ENCODE measurements around the gene ANKRD33B.

DNA sequence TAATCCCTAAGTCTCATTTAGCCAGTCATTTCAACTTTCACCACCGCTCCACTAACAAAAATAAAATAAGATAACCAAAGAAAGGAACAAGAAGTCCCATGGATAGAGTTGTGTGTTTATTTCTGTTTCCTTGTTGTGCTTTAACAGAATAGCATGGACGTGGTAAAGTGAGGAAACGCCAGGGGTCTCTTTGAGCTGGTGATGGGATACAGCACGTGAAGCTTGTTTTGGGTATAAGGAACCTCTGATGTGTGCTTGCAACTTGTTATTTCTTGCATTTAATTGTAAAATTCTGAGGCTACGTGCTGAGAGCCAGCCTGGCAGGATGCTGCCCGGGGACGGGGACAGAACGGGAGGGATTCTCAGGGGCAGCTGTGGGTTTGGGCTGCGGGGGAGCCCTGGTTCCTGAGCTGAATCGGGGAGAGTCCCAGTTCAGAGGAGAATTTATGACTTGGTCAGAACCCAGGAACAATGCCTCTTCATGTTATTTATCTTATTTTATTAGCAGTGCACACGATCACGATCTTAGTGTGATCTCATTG, 63.4 kb downstream of the ANKRD33B start:
- TF ChIP-seq, protein P1, sequence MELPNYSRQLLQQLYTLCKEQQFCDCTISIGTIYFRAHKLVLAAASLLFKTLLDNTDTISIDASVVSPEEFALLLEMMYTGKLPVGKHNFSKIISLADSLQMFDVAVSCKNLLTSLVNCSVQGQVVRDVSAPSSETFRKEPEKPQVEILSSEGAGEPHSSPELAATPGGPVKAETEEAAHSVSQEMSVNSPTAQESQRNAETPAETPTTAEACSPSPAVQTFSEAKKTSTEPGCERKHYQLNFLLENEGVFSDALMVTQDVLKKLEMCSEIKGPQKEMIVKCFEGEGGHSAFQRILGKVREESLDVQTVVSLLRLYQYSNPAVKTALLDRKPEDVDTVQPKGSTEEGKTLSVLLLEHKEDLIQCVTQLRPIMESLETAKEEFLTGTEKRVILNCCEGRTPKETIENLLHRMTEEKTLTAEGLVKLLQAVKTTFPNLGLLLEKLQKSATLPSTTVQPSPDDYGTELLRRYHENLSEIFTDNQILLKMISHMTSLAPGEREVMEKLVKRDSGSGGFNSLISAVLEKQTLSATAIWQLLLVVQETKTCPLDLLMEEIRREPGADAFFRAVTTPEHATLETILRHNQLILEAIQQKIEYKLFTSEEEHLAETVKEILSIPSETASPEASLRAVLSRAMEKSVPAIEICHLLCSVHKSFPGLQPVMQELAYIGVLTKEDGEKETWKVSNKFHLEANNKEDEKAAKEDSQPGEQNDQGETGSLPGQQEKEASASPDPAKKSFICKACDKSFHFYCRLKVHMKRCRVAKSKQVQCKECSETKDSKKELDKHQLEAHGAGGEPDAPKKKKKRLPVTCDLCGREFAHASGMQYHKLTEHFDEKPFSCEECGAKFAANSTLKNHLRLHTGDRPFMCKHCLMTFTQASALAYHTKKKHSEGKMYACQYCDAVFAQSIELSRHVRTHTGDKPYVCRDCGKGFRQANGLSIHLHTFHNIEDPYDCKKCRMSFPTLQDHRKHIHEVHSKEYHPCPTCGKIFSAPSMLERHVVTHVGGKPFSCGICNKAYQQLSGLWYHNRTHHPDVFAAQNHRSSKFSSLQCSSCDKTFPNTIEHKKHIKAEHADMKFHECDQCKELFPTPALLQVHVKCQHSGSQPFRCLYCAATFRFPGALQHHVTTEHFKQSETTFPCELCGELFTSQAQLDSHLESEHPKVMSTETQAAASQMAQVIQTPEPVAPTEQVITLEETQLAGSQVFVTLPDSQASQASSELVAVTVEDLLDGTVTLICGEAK (IDR thresholded peaks at IDR 0.05) = no peak
- TF ChIP-seq, protein P1 (CRISPR knock-in tag; IDR thresholded peaks at IDR 0.05) = no peak
- TF ChIP-seq, protein P2, sequence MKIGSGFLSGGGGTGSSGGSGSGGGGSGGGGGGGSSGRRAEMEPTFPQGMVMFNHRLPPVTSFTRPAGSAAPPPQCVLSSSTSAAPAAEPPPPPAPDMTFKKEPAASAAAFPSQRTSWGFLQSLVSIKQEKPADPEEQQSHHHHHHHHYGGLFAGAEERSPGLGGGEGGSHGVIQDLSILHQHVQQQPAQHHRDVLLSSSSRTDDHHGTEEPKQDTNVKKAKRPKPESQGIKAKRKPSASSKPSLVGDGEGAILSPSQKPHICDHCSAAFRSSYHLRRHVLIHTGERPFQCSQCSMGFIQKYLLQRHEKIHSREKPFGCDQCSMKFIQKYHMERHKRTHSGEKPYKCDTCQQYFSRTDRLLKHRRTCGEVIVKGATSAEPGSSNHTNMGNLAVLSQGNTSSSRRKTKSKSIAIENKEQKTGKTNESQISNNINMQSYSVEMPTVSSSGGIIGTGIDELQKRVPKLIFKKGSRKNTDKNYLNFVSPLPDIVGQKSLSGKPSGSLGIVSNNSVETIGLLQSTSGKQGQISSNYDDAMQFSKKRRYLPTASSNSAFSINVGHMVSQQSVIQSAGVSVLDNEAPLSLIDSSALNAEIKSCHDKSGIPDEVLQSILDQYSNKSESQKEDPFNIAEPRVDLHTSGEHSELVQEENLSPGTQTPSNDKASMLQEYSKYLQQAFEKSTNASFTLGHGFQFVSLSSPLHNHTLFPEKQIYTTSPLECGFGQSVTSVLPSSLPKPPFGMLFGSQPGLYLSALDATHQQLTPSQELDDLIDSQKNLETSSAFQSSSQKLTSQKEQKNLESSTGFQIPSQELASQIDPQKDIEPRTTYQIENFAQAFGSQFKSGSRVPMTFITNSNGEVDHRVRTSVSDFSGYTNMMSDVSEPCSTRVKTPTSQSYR (CRISPR knock-in tag; IDR thresholded peaks at IDR 0.05; ENCODE audit: borderline replicate concordance) = no peak
- TF ChIP-seq, protein P3, sequence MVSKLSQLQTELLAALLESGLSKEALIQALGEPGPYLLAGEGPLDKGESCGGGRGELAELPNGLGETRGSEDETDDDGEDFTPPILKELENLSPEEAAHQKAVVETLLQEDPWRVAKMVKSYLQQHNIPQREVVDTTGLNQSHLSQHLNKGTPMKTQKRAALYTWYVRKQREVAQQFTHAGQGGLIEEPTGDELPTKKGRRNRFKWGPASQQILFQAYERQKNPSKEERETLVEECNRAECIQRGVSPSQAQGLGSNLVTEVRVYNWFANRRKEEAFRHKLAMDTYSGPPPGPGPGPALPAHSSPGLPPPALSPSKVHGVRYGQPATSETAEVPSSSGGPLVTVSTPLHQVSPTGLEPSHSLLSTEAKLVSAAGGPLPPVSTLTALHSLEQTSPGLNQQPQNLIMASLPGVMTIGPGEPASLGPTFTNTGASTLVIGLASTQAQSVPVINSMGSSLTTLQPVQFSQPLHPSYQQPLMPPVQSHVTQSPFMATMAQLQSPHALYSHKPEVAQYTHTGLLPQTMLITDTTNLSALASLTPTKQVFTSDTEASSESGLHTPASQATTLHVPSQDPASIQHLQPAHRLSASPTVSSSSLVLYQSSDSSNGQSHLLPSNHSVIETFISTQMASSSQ (IDR thresholded peaks at IDR 0.05; ENCODE audit: low read depth) = no peak
- TF ChIP-seq, protein P3 (CRISPR knock-in tag; IDR thresholded peaks at IDR 0.05; ENCODE audit: borderline replicate concordance) = no peak
- TF ChIP-seq HNRNPUL1 (IDR thresholded peaks at IDR 0.05; ENCODE audit: low read depth, low read length) (no peak), FOXM1 (CRISPR knock-in tag; IDR thresholded peaks at IDR 0.05) (no peak), ZSCAN30 (CRISPR knock-in tag; IDR thresholded peaks at IDR 0.05) (no peak), NR2C2 (CRISPR knock-in tag; IDR thresholded peaks at IDR 0.05; ENCODE audit: borderline replicate concordance) (no peak), SMARCE1 (IDR thresholded peaks at IDR 0.05; ENCODE audit: borderline replicate concordance) (no peak), ZNF274 (CRISPR knock-in tag; IDR thresholded peaks at IDR 0.05) (no peak), CHD4 (IDR thresholded peaks at IDR 0.05; ENCODE audit: borderline replicate concordance, low read length) (no peak)
- TF ChIP-seq, protein P4, sequence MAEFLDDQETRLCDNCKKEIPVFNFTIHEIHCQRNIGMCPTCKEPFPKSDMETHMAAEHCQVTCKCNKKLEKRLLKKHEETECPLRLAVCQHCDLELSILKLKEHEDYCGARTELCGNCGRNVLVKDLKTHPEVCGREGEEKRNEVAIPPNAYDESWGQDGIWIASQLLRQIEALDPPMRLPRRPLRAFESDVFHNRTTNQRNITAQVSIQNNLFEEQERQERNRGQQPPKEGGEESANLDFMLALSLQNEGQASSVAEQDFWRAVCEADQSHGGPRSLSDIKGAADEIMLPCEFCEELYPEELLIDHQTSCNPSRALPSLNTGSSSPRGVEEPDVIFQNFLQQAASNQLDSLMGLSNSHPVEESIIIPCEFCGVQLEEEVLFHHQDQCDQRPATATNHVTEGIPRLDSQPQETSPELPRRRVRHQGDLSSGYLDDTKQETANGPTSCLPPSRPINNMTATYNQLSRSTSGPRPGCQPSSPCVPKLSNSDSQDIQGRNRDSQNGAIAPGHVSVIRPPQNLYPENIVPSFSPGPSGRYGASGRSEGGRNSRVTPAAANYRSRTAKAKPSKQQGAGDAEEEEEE (CRISPR knock-in tag; IDR thresholded peaks at IDR 0.05; ENCODE audit: borderline replicate concordance) = no peak
